ENCODE results near the gene COBL.

- TF ChIP-seq, protein P1, sequence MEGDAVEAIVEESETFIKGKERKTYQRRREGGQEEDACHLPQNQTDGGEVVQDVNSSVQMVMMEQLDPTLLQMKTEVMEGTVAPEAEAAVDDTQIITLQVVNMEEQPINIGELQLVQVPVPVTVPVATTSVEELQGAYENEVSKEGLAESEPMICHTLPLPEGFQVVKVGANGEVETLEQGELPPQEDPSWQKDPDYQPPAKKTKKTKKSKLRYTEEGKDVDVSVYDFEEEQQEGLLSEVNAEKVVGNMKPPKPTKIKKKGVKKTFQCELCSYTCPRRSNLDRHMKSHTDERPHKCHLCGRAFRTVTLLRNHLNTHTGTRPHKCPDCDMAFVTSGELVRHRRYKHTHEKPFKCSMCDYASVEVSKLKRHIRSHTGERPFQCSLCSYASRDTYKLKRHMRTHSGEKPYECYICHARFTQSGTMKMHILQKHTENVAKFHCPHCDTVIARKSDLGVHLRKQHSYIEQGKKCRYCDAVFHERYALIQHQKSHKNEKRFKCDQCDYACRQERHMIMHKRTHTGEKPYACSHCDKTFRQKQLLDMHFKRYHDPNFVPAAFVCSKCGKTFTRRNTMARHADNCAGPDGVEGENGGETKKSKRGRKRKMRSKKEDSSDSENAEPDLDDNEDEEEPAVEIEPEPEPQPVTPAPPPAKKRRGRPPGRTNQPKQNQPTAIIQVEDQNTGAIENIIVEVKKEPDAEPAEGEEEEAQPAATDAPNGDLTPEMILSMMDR (IDR thresholded peaks at IDR 0.05): no peak
- no peak for TF ChIP-seq POLR2A (IDR thresholded peaks at IDR 0.05)
Measured at GRCh38 chr7:51263631-51264484, 52.8 kb downstream of the COBL start.

Data from adrenal gland (tissue), 5 donors.